HUES6 (cell line): ENCODE results near the gene ARMH3.
"Not testable (repeated sequence)": the region's sequence is repeated elsewhere in the genome, so short reads cannot be mapped to it uniquely, and the experiment has no call there.

Experiments used
- H3K27ac ChIP-seq: 2 replicates; pipeline ENCODE4 v1.7.0; 2013; ENCODE audit warnings: low read depth, mild to moderate bottlenecking, low read length, inconsistent platforms
- H3K27me3 ChIP-seq: 2 replicates; pipeline ENCODE4 v1.6.1; 2013; ENCODE audit warnings: low read length; ENCODE audit not compliant: control insufficient read depth, insufficient read depth
- H3K36me3 ChIP-seq: 2 replicates; pipeline ENCODE4 v1.6.1; 2013; ENCODE audit warnings: low read length; ENCODE audit not compliant: control insufficient read depth, insufficient read depth
- H3K4me1 ChIP-seq: 2 replicates; pipeline ENCODE4 v1.6.1; 2013; ENCODE audit warnings: low read length; ENCODE audit not compliant: control insufficient read depth, insufficient read depth
- H3K4me3 ChIP-seq: 2 replicates; pipeline ENCODE4 v1.5.1; 2013; ENCODE audit warnings: low read depth, low read length
- H3K9ac ChIP-seq: one replicate; pipeline ENCODE4 v1.6.1; 2013; ENCODE audit warnings: mild to moderate bottlenecking, low read length
- H3K9me3 ChIP-seq: 2 replicates; pipeline ENCODE4 v1.6.1; 2013; ENCODE audit warnings: low read depth, low read length; ENCODE audit not compliant: control insufficient read depth, insufficient read depth

The ARMH3 gene

GRCh38 chr10:101980677-101981076, 75.3 kb downstream of the ARMH3 start:
- H3K4me3 ChIP-seq, H3K27me3 ChIP-seq, H3K36me3 ChIP-seq, H3K9me3 ChIP-seq, H3K27ac ChIP-seq, H3K4me1 ChIP-seq, H3K9ac ChIP-seq: not testable (repeated sequence)

GRCh38 chr10:101974091-101974971, 81.6 kb downstream of the ARMH3 start:
- peaks cover 16% of the 10 kb centered on the region for H3K4me1 ChIP-seq
- H3K4me3 ChIP-seq: no peak overlapping the region
- no peaks in the 10 kb centered on the region for H3K27me3 ChIP-seq
- H3K36me3 ChIP-seq: peaks cover 12% of the 10 kb centered on the region
- no peaks in the 10 kb centered on the region for H3K9me3 ChIP-seq
- H3K27ac ChIP-seq: no peak overlapping the region
- no peak overlapping the region for H3K9ac ChIP-seq

- Histone ChIP-seq H3K9ac (no peak overlapping the region), H3K27ac (no peak overlapping the region), H3K4me1 (peaks cover 16% of the 10 kb centered on the region), H3K36me3 (peaks cover 12% of the 10 kb centered on the region), H3K4me3 (no peak overlapping the region), H3K9me3 (no peaks in the 10 kb centered on the region), H3K27me3 (no peaks in the 10 kb centered on the region)
Observed at GRCh38 chr10:101972761-101973160, 83.2 kb downstream of the ARMH3 start.

GRCh38 chr10:101969412-101969922, 86.5 kb downstream of the ARMH3 start:
- no peaks in the 10 kb centered on the region for H3K27me3 ChIP-seq
- no peak overlapping the region for H3K27ac ChIP-seq
- peaks cover 11% of the 10 kb centered on the region for H3K4me1 ChIP-seq
- H3K9me3 ChIP-seq: no peaks in the 10 kb centered on the region
- no peak overlapping the region for H3K4me3 ChIP-seq
- H3K36me3 ChIP-seq: peaks cover 12% of the 10 kb centered on the region
- H3K9ac ChIP-seq: no peak overlapping the region

- Histone ChIP-seq H3K4me1 (peaks cover 5% of the 10 kb centered on the region), H3K9ac (no peak overlapping the region)
Observed at GRCh38 chr10:101968940-101969321, 87.0 kb downstream of the ARMH3 start.

GRCh38 chr10:101968286-101968939, 87.6 kb downstream of the ARMH3 start:
- Histone ChIP-seq H3K4me3 (no peak overlapping the region), H3K36me3 (peaks cover 12% of the 10 kb centered on the region), H3K9ac (no peak overlapping the region), H3K27me3 (no peaks in the 10 kb centered on the region), H3K9me3 (no peaks in the 10 kb centered on the region), H3K27ac (no peak overlapping the region), H3K4me1 (peaks cover 5% of the 10 kb centered on the region; the same call in 1 of the 2 replicates)

More at GRCh38 chr10:101968940-101969321, 87.0 kb downstream of the ARMH3 start:
- Histone ChIP-seq H3K4me3 (no peak overlapping the region), H3K27ac (no peak overlapping the region), H3K9me3 (no peaks in the 10 kb centered on the region), H3K27me3 (no peaks in the 10 kb centered on the region), H3K36me3 (peaks cover 12% of the 10 kb centered on the region)

GRCh38 chr10:101967713-101968112, 88.3 kb downstream of the ARMH3 start:
- H3K36me3 ChIP-seq: peaks cover 11% of the 10 kb centered on the region
- H3K9me3 ChIP-seq: no peaks in the 10 kb centered on the region
- H3K9ac ChIP-seq: no peak overlapping the region
- H3K27ac ChIP-seq: no peak overlapping the region
- H3K4me1 ChIP-seq: peaks cover 5% of the 10 kb centered on the region; the same call in 1 of the 2 replicates
- no peaks in the 10 kb centered on the region for H3K27me3 ChIP-seq
- H3K4me3 ChIP-seq: no peak overlapping the region

- Histone ChIP-seq H3K4me3 (no peak overlapping the region), H3K27ac (no peak overlapping the region), H3K9ac (no peak overlapping the region), H3K27me3 (no peaks in the 10 kb centered on the region), H3K9me3 (no peaks in the 10 kb centered on the region), H3K36me3 (peaks cover 6% of the 10 kb centered on the region; the same call in 1 of the 2 replicates), H3K4me1 (peaks cover 5% of the 10 kb centered on the region; the same call in 1 of the 2 replicates)
Observed at GRCh38 chr10:101967119-101967518, 88.9 kb downstream of the ARMH3 start.

GRCh38 chr10:101965075-101965765, 90.8 kb downstream of the ARMH3 start:
- Histone ChIP-seq H3K27ac (no peak overlapping the region), H3K27me3 (no peaks in the 10 kb centered on the region), H3K4me3 (no peak overlapping the region), H3K36me3 (peaks cover 6% of the 10 kb centered on the region; the same call in 1 of the 2 replicates), H3K4me1 (peaks cover 4% of the 10 kb centered on the region), H3K9me3 (no peaks in the 10 kb centered on the region), H3K9ac (no peak overlapping the region)

GRCh38 chr10:101961591-101962498, 94.1 kb downstream of the ARMH3 start:
- Histone ChIP-seq H3K9me3 (no peaks in the 10 kb centered on the region), H3K27me3 (no peaks in the 10 kb centered on the region), H3K27ac (no peak overlapping the region), H3K4me1 (no peaks in the 10 kb centered on the region; the same call in 1 of the 2 replicates), H3K36me3 (no peaks in the 10 kb centered on the region), H3K4me3 (no peak overlapping the region), H3K9ac (no peak overlapping the region)
